Measurements from ENCODE around the gene GRB14.

GRB14 gene

GRCh38 chr2:164565359-164565758 lies 55.9 kb downstream of the GRB14 start:
- Histone ChIP-seq H3K27ac (ENCODE audit: low read length) (no peak overlapping the region), H3K9me2 (replicated peaks; ENCODE audit: insufficient read depth, low read length) (no peaks in the 10 kb centered on the region), H3K4me1 (ENCODE audit: low read length) (no peaks in the 10 kb centered on the region), H3K4me3 (ENCODE audit: low read length) (no peak overlapping the region), H3K9ac (ENCODE audit: low read length) (no peak overlapping the region), H2AFZ (ENCODE audit: low read length) (no peak overlapping the region), H4K20me1 (ENCODE audit: insufficient read depth, low read length) (no peaks in the 10 kb centered on the region), H3K79me2 (ENCODE audit: low read length) (no peaks in the 10 kb centered on the region), H3K27me3 (replicated peaks; ENCODE audit: insufficient read depth, low read length) (no peaks in the 10 kb centered on the region), H3K4me2 (ENCODE audit: low read depth, low read length) (no peak overlapping the region), H3K9me3 (replicated peaks; ENCODE audit: insufficient read depth, low read length) (no peaks in the 10 kb centered on the region), H3F3A (ENCODE audit: insufficient read depth, low read length) (no peaks in the 10 kb centered on the region), H3K36me3 (replicated peaks; ENCODE audit: insufficient read depth, low read length) (no peaks in the 10 kb centered on the region)
- no peak for TF ChIP-seq EZH2 (optimal IDR thresholded peaks at IDR 0.05; ENCODE audit: low read depth, low read length)
- DNase-seq = no peak

- Histone ChIP-seq H3K9me3 (replicated peaks; ENCODE audit: insufficient read depth, low read length) (no peaks in the 10 kb centered on the region), H3F3A (ENCODE audit: insufficient read depth, low read length) (no peaks in the 10 kb centered on the region), H3K27ac (ENCODE audit: low read length) (no peak overlapping the region), H3K27me3 (replicated peaks; ENCODE audit: insufficient read depth, low read length) (no peaks in the 10 kb centered on the region), H4K20me1 (ENCODE audit: insufficient read depth, low read length) (no peaks in the 10 kb centered on the region), H3K9me2 (replicated peaks; ENCODE audit: insufficient read depth, low read length) (no peaks in the 10 kb centered on the region), H3K9ac (ENCODE audit: low read length) (no peak overlapping the region), H3K79me2 (ENCODE audit: low read length) (no peaks in the 10 kb centered on the region), H3K4me2 (ENCODE audit: low read depth, low read length) (no peak overlapping the region), H2AFZ (ENCODE audit: low read length) (no peak overlapping the region), H3K36me3 (replicated peaks; ENCODE audit: insufficient read depth, low read length) (no peaks in the 10 kb centered on the region), H3K4me1 (ENCODE audit: low read length) (no peaks in the 10 kb centered on the region), H3K4me3 (ENCODE audit: low read length) (no peak overlapping the region)
- DNase-seq = no peak
- TF ChIP-seq EZH2phosphoT487 (IDR thresholded peaks at IDR 0.05; ENCODE audit: low read length) (no peak), EZH2 (optimal IDR thresholded peaks at IDR 0.05; ENCODE audit: low read depth, low read length) (no peak)
- TF ChIP-seq, protein P1, sequence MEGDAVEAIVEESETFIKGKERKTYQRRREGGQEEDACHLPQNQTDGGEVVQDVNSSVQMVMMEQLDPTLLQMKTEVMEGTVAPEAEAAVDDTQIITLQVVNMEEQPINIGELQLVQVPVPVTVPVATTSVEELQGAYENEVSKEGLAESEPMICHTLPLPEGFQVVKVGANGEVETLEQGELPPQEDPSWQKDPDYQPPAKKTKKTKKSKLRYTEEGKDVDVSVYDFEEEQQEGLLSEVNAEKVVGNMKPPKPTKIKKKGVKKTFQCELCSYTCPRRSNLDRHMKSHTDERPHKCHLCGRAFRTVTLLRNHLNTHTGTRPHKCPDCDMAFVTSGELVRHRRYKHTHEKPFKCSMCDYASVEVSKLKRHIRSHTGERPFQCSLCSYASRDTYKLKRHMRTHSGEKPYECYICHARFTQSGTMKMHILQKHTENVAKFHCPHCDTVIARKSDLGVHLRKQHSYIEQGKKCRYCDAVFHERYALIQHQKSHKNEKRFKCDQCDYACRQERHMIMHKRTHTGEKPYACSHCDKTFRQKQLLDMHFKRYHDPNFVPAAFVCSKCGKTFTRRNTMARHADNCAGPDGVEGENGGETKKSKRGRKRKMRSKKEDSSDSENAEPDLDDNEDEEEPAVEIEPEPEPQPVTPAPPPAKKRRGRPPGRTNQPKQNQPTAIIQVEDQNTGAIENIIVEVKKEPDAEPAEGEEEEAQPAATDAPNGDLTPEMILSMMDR (IDR thresholded peaks at IDR 0.05; ENCODE audit: low read length) = no peak
Observed at GRCh38 chr2:164562666-164563065, 58.6 kb downstream of the GRB14 start.

GRCh38 chr2:164561991-164562390 lies 59.3 kb downstream of the GRB14 start:
- Histone ChIP-seq H3K4me3 (ENCODE audit: low read length) (no peak overlapping the region), H3K36me3 (replicated peaks; ENCODE audit: insufficient read depth, low read length) (no peaks in the 10 kb centered on the region), H3K27ac (ENCODE audit: low read length) (no peak overlapping the region), H3K79me2 (ENCODE audit: low read length) (no peaks in the 10 kb centered on the region), H3K27me3 (replicated peaks; ENCODE audit: insufficient read depth, low read length) (no peaks in the 10 kb centered on the region), H3K4me1 (ENCODE audit: low read length) (no peaks in the 10 kb centered on the region), H3K9me3 (replicated peaks; ENCODE audit: insufficient read depth, low read length) (no peaks in the 10 kb centered on the region), H3K4me2 (ENCODE audit: low read depth, low read length) (no peak overlapping the region), H4K20me1 (ENCODE audit: insufficient read depth, low read length) (no peaks in the 10 kb centered on the region), H3K9ac (ENCODE audit: low read length) (no peak overlapping the region), H3F3A (ENCODE audit: insufficient read depth, low read length) (no peaks in the 10 kb centered on the region), H3K9me2 (replicated peaks; ENCODE audit: insufficient read depth, low read length) (no peaks in the 10 kb centered on the region), H2AFZ (ENCODE audit: low read length) (no peak overlapping the region)
- TF ChIP-seq, protein P1 (IDR thresholded peaks at IDR 0.05; ENCODE audit: low read length) = no peak
- no peak for TF ChIP-seq EZH2 (optimal IDR thresholded peaks at IDR 0.05; ENCODE audit: low read depth, low read length)
- no peak for TF ChIP-seq EZH2phosphoT487 (IDR thresholded peaks at IDR 0.05; ENCODE audit: low read length)
- DNase-seq = no peak

- no peaks in the 10 kb centered on the region for H3F3A ChIP-seq (ENCODE audit: insufficient read depth, low read length)
- no peaks in the 10 kb centered on the region for H3K27me3 ChIP-seq (replicated peaks; ENCODE audit: insufficient read depth, low read length)
- H3K4me3 ChIP-seq (ENCODE audit: low read length) = no peak overlapping the region
- TF ChIP-seq EZH2 (optimal IDR thresholded peaks at IDR 0.05; ENCODE audit: low read depth, low read length) (no peak), EZH2phosphoT487 (IDR thresholded peaks at IDR 0.05; ENCODE audit: low read length) (no peak)
- TF ChIP-seq, protein P1 (IDR thresholded peaks at IDR 0.05; ENCODE audit: low read length) = no peak
- H4K20me1 ChIP-seq (ENCODE audit: insufficient read depth, low read length) = no peaks in the 10 kb centered on the region
- H3K9me2 ChIP-seq (replicated peaks; ENCODE audit: insufficient read depth, low read length) = no peaks in the 10 kb centered on the region
- H3K36me3 ChIP-seq (replicated peaks; ENCODE audit: insufficient read depth, low read length) = no peaks in the 10 kb centered on the region
- H3K27ac ChIP-seq (ENCODE audit: low read length) = no peak overlapping the region
- H3K79me2 ChIP-seq (ENCODE audit: low read length) = no peaks in the 10 kb centered on the region
- H2AFZ ChIP-seq (ENCODE audit: low read length) = no peak overlapping the region
- no peaks in the 10 kb centered on the region for H3K9me3 ChIP-seq (replicated peaks; ENCODE audit: insufficient read depth, low read length)
- DNase-seq = no peak
- H3K4me2 ChIP-seq (ENCODE audit: low read depth, low read length) = no peak overlapping the region
- no peak overlapping the region for H3K9ac ChIP-seq (ENCODE audit: low read length)
- H3K4me1 ChIP-seq (ENCODE audit: low read length) = no peaks in the 10 kb centered on the region
Observed at GRCh38 chr2:164561416-164561815, 59.9 kb downstream of the GRB14 start.

Measured in MM.1S (cell line).